HepG2 (cell line): ENCODE results near the gene BPHL. TPM values are rescaled to one million over a fixed set of nuclear protein-coding genes. Genes with fewer than 3 reads are reported as not detected.

Experiments
- FOXC1 ChIP-seq: sonication (generic); formaldehyde crosslinking; IDR thresholded peaks from 2 replicates; pipeline ENCODE4 v1.8.0; 2022; ENCODE audit warnings: mild to moderate bottlenecking, missing genetic modification reagents, borderline replicate concordance
- RFX3 ChIP-seq: IDR thresholded peaks from 2 replicates; pipeline ENCODE4 v1.6.1; 2016; ENCODE audit warnings: missing biosample characterization, missing genetic modification reagents
- SAP130 ChIP-seq: IDR thresholded peaks from 2 replicates; pipeline ENCODE4 v1.6.1; 2016; ENCODE audit warnings: low read depth
- ZKSCAN1 ChIP-seq: fragments of 150-350 bp; IDR thresholded peaks from 2 replicates; pipeline ENCODE4 v1.6.1; 2014; ENCODE audit warnings: low read length
- ZNF3 ChIP-seq: IDR thresholded peaks from 2 replicates; pipeline ENCODE4 v1.7.0; 2017; ENCODE audit warnings: inconsistent platforms
- ZNF510 ChIP-seq: sonication (generic); formaldehyde crosslinking; IDR thresholded peaks from 2 replicates; pipeline ENCODE4 v1.4.0; 2020; ENCODE audit warnings: low read depth, mild to moderate bottlenecking, missing genetic modification reagents
- ZNF577 ChIP-seq: sonication (generic); formaldehyde crosslinking; IDR thresholded peaks from 2 replicates; pipeline ENCODE4 v1.4.0; 2020; ENCODE audit warnings: mild to moderate bottlenecking, low read depth, missing genetic modification reagents, borderline replicate concordance
- polyA plus RNA-seq, 8 experiments: library from polyadenylated mRNA; depleted of rRNA in 3 of 8; stranded (reverse) in 7 of 8; unstranded in 1 of 8; fragments of >200 nt; fragmentation: Illumina TruSeq in 4 of 8; extraction: Trizol in 4 of 8; gene quantifications; 2 replicates each; pipeline versions ENCODE4 v1.2.1 to v1.2.3, GENCODE V29; 2011 to 2016; ENCODE audit warnings: low read depth in 4 of 8, missing spikeins in 1 of 8, mixed read lengths in 1 of 8; ENCODE audit not compliant: insufficient read depth in 1 of 8
- total RNA-seq, 5 experiments: library from RNA; depleted of rRNA; stranded (reverse); fragments of >200 nt; fragmentation: Illumina TruSeq; extraction: Trizol; gene quantifications; 2 replicates each; pipeline ENCODE4 v1.2.3, GENCODE V29; 2016; ENCODE audit warnings: low read depth in 1 of 5
- TF ChIP-seq, protein P1 (sequence below): sonication (generic); formaldehyde crosslinking; IDR thresholded peaks from 2 replicates; pipeline ENCODE4 v1.5.0; 2020; ENCODE audit warnings: mild to moderate bottlenecking, missing genetic modification reagents
- TF ChIP-seq, protein P2 (sequence below): sonication (generic); formaldehyde crosslinking; conservative IDR thresholded peaks from 2 replicates; pipeline ENCODE4 v1.4.0; 2020; ENCODE audit warnings: missing genetic modification reagents
- TF ChIP-seq, protein P3 (sequence below), 2 experiments: sonication (generic) in 1 of 2; formaldehyde crosslinking in 1 of 2; IDR thresholded peaks; 2 replicates each; pipeline versions ENCODE4 v1.6.1 to v1.9.0; 2014 to 2022; ENCODE audit warnings: antibody characterized with exemption in 1 of 2, borderline replicate concordance in 1 of 2, inconsistent platforms in 1 of 2, low read depth in 1 of 2, missing genetic modification reagents in 1 of 2
- TF ChIP-seq, protein P4 (sequence below): sonication (generic); IDR thresholded peaks from 2 replicates; pipeline ENCODE4 v1.6.1; 2016; ENCODE audit warnings: low read depth, borderline replicate concordance

BPHL gene
- total and polyA plus RNA-seq, 2 of the 13 experiments (the other 11 are each of a cell fraction or from before 2014, with no cell fraction given) = 37.8 to 39.5 TPM

DNA sequence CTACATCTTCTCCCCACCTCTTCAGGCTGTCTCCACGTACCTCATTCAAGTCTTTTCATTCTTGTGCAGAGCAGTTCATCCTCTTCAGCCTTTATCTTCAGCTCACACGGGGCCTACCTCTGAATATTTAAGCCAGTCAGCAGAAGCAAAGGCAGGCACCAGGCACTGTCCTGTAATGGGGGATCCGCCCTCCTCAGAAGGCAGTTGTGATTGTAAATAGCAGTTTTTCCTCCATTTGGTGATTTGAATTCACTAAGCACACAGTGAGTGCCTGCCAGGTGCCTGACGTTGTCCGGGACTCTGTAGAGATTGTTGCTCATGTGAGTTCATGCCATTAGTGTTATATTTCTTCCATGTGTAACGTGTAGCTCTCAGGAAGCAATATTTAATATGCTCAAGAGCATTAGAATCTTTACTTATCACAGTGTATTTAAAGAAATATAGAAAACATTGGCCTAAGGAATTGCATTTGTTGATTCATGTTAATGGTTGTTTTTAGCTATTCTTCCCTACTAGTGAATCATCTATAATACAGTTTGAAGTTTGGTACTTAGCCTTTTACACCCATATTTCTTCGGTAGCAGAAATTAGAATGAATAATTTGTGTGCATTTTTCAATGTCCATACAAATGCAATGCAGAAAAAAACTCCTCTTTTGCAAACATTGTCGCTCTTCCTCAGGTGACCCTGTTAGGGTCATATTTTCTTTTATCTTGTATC lies 17.9 kb downstream of the BPHL start (continued):
- no peak for TF ChIP-seq ZKSCAN1
- 0 out of 2 replicates have a peak, but pooled peaks have one; percentile 49 for TF ChIP-seq ZNF510 (CRISPR knock-in tag)
- TF ChIP-seq ZNF3 = no peak
- no peak for TF ChIP-seq RFX3 (CRISPR knock-in tag)
- TF ChIP-seq, protein P1, sequence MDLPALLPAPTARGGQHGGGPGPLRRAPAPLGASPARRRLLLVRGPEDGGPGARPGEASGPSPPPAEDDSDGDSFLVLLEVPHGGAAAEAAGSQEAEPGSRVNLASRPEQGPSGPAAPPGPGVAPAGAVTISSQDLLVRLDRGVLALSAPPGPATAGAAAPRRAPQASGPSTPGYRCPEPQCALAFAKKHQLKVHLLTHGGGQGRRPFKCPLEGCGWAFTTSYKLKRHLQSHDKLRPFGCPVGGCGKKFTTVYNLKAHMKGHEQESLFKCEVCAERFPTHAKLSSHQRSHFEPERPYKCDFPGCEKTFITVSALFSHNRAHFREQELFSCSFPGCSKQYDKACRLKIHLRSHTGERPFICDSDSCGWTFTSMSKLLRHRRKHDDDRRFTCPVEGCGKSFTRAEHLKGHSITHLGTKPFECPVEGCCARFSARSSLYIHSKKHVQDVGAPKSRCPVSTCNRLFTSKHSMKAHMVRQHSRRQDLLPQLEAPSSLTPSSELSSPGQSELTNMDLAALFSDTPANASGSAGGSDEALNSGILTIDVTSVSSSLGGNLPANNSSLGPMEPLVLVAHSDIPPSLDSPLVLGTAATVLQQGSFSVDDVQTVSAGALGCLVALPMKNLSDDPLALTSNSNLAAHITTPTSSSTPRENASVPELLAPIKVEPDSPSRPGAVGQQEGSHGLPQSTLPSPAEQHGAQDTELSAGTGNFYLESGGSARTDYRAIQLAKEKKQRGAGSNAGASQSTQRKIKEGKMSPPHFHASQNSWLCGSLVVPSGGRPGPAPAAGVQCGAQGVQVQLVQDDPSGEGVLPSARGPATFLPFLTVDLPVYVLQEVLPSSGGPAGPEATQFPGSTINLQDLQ (CRISPR knock-in tag) = no peak
- TF ChIP-seq, protein P2, sequence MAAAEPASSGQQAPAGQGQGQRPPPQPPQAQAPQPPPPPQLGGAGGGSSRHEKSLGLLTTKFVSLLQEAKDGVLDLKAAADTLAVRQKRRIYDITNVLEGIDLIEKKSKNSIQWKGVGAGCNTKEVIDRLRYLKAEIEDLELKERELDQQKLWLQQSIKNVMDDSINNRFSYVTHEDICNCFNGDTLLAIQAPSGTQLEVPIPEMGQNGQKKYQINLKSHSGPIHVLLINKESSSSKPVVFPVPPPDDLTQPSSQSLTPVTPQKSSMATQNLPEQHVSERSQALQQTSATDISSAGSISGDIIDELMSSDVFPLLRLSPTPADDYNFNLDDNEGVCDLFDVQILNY (CRISPR knock-in tag) = no peak
- 0 out of 2 replicates have a peak, but pooled peaks have one; percentile 3 for TF ChIP-seq SAP130 (CRISPR knock-in tag)
- TF ChIP-seq, protein P3, sequence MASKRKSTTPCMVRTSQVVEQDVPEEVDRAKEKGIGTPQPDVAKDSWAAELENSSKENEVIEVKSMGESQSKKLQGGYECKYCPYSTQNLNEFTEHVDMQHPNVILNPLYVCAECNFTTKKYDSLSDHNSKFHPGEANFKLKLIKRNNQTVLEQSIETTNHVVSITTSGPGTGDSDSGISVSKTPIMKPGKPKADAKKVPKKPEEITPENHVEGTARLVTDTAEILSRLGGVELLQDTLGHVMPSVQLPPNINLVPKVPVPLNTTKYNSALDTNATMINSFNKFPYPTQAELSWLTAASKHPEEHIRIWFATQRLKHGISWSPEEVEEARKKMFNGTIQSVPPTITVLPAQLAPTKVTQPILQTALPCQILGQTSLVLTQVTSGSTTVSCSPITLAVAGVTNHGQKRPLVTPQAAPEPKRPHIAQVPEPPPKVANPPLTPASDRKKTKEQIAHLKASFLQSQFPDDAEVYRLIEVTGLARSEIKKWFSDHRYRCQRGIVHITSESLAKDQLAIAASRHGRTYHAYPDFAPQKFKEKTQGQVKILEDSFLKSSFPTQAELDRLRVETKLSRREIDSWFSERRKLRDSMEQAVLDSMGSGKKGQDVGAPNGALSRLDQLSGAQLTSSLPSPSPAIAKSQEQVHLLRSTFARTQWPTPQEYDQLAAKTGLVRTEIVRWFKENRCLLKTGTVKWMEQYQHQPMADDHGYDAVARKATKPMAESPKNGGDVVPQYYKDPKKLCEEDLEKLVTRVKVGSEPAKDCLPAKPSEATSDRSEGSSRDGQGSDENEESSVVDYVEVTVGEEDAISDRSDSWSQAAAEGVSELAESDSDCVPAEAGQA (IDR thresholded peaks at IDR 0.05; ENCODE audit: low read depth) = no peak
- TF ChIP-seq, protein P3 (CRISPR knock-in tag; IDR thresholded peaks at IDR 0.05; ENCODE audit: borderline replicate concordance) = no peak
- 0 out of 2 replicates have a peak, but pooled peaks have one; percentile 35 for TF ChIP-seq FOXC1 (CRISPR knock-in tag)
- TF ChIP-seq, protein P4, sequence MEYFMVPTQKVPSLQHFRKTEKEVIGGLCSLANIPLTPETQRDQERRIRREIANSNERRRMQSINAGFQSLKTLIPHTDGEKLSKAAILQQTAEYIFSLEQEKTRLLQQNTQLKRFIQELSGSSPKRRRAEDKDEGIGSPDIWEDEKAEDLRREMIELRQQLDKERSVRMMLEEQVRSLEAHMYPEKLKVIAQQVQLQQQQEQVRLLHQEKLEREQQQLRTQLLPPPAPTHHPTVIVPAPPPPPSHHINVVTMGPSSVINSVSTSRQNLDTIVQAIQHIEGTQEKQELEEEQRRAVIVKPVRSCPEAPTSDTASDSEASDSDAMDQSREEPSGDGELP = no peak
- no peak for TF ChIP-seq ZNF577 (CRISPR knock-in tag)
- TF ChIP-seq, all 625 proteins: peak for 12
